ENCODE results near the gene MB.

MB gene

DNA sequence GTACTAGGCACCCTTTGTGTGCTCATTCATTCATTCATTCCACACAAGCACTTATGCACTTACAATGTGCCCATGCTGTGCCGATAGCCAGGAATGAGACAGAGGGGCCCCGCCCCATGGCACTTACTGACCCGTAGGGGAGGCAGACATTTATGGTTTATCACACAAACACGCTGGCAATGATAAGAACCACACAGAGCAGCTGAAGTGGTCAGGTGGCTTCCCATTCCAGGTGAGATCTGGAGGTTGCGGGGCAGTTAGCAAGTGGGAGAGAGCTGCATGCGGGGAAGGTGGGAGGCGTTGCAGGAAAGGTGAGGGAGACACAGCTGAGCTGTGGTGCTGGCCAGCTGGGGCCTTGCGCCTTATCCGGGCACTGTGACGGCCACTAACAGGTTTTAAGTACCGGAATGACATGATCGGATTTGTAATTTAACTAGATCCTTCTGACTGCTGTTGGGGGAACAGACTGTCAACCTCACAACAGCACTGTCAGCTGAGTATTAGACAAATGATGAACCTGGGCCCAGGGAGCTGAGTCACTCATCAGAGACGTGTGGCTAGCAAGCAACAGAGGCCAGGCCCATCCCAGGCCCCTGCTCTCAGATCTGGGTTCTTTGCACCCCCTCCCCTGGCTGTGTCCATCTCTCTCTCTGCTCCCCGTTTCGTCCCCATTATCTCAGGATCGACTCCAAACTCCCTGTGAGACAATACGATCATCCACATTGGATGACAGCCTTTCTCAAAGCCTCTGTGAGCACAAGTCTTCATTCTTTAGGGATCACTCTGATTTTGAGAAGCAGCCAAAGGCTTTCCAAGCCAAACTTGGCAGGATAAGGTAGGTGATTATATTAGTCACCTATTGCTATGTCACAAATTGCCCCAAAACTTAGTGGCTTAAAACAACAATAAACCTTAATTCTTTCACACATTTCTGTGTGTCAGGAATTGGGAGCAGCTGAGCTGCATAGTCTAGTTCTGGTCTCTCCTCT lies 48.1 kb downstream of the MB start:
- Mint-ChIP-seq H3K36me3 (ENCODE audit: insufficient read depth) (no peaks in the 10 kb centered on the region), H3K9me3 (no peaks in the 10 kb centered on the region), H3K4me1 (no peaks in the 10 kb centered on the region), H3K27ac (ENCODE audit: low read depth) (no peak overlapping the region), H3K27me3 (peaks cover 52% of the 10 kb centered on the region), H3K4me3 (no peak overlapping the region)
- DNase-seq (ENCODE audit: low spot score in 2 of 2) (no peak), ATAC-seq (replicated peaks; ENCODE audit: extremely low read depth, poor library complexity, severe bottlenecking) (no peak)

DNA sequence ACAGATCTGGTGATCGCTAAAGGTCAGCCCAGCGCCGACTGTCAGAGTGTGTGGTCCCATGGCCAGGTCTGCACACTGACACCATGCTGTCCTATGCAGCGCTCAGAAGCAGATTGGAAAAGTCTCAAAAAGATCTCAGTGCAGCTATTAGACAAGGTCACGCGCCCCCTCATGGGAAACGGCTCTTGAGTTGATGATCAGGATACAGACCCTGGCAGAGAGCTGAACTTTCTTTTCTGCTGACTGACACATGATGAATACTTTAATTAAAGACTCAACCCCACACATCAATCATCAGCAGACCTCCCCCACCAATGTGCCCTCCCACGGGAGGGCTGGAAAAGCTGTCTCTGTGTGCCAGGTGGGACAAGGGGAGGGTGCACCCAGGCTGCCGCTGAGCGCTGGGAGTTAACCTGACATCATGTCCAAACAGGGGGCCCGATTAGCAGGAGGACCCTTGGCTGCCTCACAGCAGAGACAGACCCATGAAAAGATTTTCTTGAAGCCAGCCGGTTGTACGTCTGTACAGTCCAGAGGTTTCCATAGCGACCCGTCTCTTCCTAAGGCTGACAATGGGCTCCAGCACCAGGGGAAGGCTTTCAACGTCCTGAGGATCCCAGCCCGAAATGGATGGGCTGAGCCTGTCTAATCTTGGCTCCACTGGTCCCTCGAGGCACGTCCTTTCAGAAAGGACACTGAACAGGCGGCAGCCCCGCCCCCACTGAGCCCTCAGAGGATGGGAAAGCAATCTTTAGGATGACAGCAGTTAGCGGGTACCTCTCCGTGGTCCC lies 49.6 kb downstream of the MB start:
- no peaks in the 10 kb centered on the region for H3K36me3 Mint-ChIP-seq (ENCODE audit: insufficient read depth)
- H3K27me3 Mint-ChIP-seq = peaks cover 62% of the 10 kb centered on the region
- no peaks in the 10 kb centered on the region for H3K4me1 Mint-ChIP-seq
- H3K4me3 Mint-ChIP-seq = no peak overlapping the region
- DNase-seq (ENCODE audit: low spot score in 2 of 2) (no peak), ATAC-seq (replicated peaks; ENCODE audit: extremely low read depth, poor library complexity, severe bottlenecking) (no peak)
- no peaks in the 10 kb centered on the region for H3K9me3 Mint-ChIP-seq
- H3K27ac Mint-ChIP-seq (ENCODE audit: low read depth) = no peak overlapping the region

DNA sequence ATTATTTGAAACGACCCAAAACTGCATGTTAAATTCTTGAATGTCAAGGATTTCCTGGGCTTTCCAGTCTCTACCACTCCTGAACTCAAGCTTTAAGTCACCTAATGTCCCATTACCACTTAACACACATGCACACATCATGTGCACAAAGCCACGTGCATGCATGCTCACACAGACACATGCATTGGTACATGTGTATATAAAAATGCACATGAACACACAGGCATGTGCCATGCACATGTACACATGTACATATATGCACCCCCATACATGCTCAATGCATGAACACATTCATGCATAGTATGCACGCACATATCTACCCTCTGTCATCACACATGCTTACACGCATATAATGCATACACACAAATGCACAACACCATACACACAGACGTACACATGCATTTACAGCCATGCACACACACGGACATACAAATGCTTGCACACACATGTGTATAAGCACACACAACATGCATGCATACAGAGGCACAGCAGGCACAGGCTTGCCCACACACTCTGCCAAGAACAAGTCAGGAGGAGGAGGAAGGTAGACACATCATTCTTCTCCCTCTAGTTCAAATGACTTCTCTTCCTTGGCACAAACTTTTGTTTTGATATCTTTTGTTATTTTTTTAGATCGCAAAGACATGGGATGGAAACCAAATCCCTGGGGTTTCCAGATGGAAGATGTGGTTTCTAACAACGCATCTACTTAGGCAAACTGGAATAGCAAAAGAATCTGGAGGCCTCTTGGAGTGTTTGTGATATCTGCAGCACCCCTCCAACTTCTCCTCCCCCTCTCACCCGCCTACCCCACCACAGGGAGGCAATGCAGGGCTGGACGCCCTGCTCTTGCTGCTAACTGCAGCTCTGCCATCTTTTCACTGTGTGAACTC lies 51.9 kb downstream of the MB start:
- ATAC-seq (replicated peaks; ENCODE audit: extremely low read depth, poor library complexity, severe bottlenecking) = no peak
- H3K4me1 Mint-ChIP-seq = no peaks in the 10 kb centered on the region
- no peaks in the 10 kb centered on the region for H3K36me3 Mint-ChIP-seq (ENCODE audit: insufficient read depth)
- DNase-seq (ENCODE audit: low spot score in 2 of 2) = no peak
- H3K4me3 Mint-ChIP-seq = no peak overlapping the region
- H3K27ac Mint-ChIP-seq (ENCODE audit: low read depth) = no peak overlapping the region
- peaks cover 72% of the 10 kb centered on the region for H3K27me3 Mint-ChIP-seq
- no peaks in the 10 kb centered on the region for H3K9me3 Mint-ChIP-seq

DNA sequence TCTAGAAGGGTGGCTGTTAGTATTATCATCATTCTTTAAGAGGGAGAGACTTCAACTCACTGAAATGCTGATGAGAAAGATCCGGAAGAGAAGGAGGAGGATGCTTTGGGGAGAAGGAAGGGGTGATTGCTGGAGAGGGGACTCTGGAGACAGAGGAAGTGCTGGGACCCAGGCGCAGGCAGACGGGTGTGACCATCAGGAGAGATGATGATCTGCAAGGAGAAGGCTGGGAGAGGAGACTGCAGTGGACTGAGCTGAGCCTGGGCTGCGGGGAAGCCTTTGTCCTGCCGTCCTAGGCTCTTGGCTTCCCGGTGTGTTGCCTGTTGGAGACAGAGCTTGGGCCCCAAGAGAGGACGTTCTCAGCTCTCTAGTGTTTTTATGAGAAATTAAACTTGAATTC lies 53.9 kb downstream of the MB start:
- peaks cover 66% of the 10 kb centered on the region for H3K27me3 Mint-ChIP-seq
- no peaks in the 10 kb centered on the region for H3K4me1 Mint-ChIP-seq
- H3K9me3 Mint-ChIP-seq = no peaks in the 10 kb centered on the region
- ATAC-seq (replicated peaks; ENCODE audit: extremely low read depth, poor library complexity, severe bottlenecking) (no peak), DNase-seq (ENCODE audit: low spot score in 2 of 2) (no peak)
- no peaks in the 10 kb centered on the region for H3K36me3 Mint-ChIP-seq (ENCODE audit: insufficient read depth)
- no peak overlapping the region for H3K4me3 Mint-ChIP-seq
- H3K27ac Mint-ChIP-seq (ENCODE audit: low read depth) = no peak overlapping the region

DNA sequence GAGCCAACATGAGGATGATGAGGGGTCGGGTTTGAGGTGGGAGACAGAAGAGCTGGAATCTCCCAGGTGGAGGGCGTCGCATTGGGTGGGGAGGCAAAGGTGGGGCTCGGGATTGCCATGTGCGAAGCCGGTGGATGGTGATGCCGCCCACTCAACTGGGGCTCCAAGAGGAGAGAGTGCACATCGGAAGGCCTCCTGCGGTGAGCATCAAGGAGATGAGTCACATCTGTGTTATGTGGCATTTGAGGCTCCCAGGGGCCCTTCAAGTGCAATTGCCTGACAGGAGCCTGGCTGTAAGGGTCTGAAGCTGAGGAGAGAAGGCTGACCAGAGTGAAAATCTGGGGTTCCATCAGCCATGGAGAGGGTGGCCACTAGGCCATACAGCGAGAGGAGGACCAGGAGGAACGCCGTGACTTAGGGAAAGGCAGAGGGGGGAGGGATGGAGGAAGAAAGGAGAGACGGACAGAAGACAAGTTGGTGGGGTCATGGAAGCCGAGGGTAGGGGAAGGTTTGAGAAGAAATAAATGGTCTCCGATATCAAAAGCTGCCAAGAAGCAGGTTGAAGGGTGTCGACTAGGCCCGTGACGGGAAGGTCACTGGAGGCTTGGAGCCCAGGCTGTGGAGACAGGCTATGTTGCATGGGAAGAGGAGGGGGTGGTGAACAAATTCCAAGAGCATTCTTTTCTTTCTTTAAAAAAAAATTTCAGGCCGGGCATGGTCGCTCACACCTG lies 55.2 kb downstream of the MB start:
- H3K9me3 Mint-ChIP-seq = no peaks in the 10 kb centered on the region
- H3K4me3 Mint-ChIP-seq = no peak overlapping the region
- H3K27ac Mint-ChIP-seq (ENCODE audit: low read depth) = no peak overlapping the region
- H3K27me3 Mint-ChIP-seq = peaks cover 78% of the 10 kb centered on the region
- H3K4me1 Mint-ChIP-seq = no peaks in the 10 kb centered on the region
- no peaks in the 10 kb centered on the region for H3K36me3 Mint-ChIP-seq (ENCODE audit: insufficient read depth)
- ATAC-seq (replicated peaks; ENCODE audit: extremely low read depth, poor library complexity, severe bottlenecking) = no peak
- DNase-seq (ENCODE audit: low spot score in 2 of 2) = no peak

DNA sequence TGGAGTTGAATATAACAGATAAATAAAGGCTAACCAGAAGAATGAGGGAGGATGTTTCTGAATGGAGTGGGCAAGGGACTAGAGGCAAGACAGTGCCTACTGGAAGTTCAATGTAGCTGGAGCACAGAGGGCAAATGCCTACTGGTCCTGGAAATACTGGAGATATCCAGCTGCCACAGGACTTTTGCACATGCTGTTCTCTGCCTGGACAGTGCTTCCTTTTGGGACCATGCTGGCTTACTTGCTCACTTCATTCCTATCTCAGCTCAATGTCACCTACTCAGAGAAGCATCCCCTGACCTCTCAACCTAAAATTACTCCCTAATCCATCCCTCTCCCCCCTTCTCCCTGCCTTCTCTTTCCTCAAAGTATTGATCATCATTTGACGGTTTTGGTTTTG lies 56.3 kb downstream of the MB start:
- H3K9me3 Mint-ChIP-seq = no peaks in the 10 kb centered on the region
- H3K27me3 Mint-ChIP-seq = peaks cover 89% of the 10 kb centered on the region
- H3K27ac Mint-ChIP-seq (ENCODE audit: low read depth) = no peak overlapping the region
- no peak overlapping the region for H3K4me3 Mint-ChIP-seq
- ATAC-seq (replicated peaks; ENCODE audit: extremely low read depth, poor library complexity, severe bottlenecking) (no peak), DNase-seq (ENCODE audit: low spot score in 2 of 2) (no peak)
- H3K4me1 Mint-ChIP-seq = no peaks in the 10 kb centered on the region
- H3K36me3 Mint-ChIP-seq (ENCODE audit: insufficient read depth) = no peaks in the 10 kb centered on the region

DNA sequence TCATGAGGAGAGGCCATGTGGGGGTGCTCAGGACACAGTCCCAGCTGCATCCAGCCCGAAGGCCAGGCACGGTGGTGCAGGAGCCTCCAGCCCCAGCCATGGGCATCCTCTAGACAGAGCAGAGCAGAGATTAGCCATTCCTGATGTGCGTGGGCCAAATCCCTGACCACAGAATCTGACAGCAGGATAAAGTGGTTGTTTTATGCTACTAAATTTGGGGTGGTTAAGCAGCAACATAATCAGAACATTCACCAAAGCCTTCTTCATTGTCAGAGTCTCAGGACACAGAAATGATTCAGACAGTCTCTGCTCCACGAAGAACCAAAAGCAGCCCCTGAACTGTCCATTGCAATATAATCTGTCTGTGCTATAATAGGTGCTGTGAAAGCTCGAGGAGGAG lies 56.8 kb downstream of the MB start:
- no peak overlapping the region for H3K4me3 Mint-ChIP-seq
- no peak overlapping the region for H3K27ac Mint-ChIP-seq (ENCODE audit: low read depth)

DNA sequence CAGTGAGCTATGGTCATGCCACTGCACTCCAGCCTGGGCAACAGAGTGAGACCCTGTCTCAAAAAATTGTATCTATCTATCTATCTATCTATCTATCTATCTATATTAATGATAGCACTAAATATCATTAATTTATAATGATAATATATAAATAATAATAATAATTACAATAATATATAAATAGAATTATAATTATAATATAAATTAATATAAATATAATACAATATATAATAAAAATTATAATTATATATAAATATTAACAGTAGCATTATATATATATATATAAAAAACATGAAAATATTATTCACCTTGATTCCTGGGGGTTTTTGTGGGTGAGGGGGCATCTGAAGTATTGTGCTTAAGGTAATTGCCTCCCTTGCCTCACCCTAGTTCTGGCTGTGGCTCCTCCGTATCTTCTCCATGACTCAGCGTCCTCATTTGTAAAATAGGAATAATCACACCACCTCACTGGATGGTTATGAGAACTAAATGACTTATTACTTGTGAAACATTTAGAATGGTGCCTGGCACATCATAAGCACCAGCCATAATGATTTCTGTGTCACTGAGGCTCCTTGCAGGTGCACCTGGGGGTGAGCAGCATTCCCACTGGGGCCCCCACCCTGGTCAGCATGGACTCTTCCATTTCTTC lies 57.6 kb downstream of the MB start:
- Mint-ChIP-seq H3K27ac (ENCODE audit: low read depth) (no peak overlapping the region), H3K36me3 (ENCODE audit: insufficient read depth) (no peaks in the 10 kb centered on the region), H3K4me3 (no peak overlapping the region), H3K4me1 (no peaks in the 10 kb centered on the region), H3K27me3 (peaks cover 85% of the 10 kb centered on the region), H3K9me3 (no peaks in the 10 kb centered on the region)
- DNase-seq (ENCODE audit: low spot score in 2 of 2) (no peak), ATAC-seq (replicated peaks; ENCODE audit: extremely low read depth, poor library complexity, severe bottlenecking) (no peak)

More for the DNA sequence above, 56.8 kb downstream of the MB start:
- Mint-ChIP-seq H3K36me3 (ENCODE audit: insufficient read depth) (no peaks in the 10 kb centered on the region), H3K9me3 (no peaks in the 10 kb centered on the region), H3K4me1 (no peaks in the 10 kb centered on the region), H3K27me3 (peaks cover 89% of the 10 kb centered on the region)
- DNase-seq (ENCODE audit: low spot score in 2 of 2) = no peak
- no peak for ATAC-seq (replicated peaks; ENCODE audit: extremely low read depth, poor library complexity, severe bottlenecking)

DNA sequence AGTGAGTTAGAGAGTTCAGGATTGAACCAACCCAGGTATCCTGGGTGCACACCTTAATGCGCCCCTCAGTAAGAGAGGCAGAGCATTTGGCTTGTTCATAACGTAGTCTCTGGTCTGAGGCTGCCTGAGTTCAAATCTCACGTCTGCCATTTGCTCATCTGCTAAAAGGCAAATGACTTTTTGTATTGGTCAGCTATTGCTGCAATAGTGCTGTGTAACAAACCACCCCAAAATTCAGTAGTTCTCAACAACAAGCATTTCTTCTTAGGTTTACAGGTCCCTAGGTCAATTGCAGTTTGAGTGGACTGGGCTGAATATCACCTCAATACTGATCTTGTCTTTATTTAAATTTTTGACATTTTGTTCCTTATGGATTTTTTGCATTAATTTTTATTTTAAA lies 58.4 kb downstream of the MB start:
- Mint-ChIP-seq H3K4me1 (no peaks in the 10 kb centered on the region), H3K36me3 (ENCODE audit: insufficient read depth) (no peaks in the 10 kb centered on the region), H3K27me3 (peaks cover 89% of the 10 kb centered on the region), H3K4me3 (no peak overlapping the region), H3K9me3 (no peaks in the 10 kb centered on the region), H3K27ac (ENCODE audit: low read depth) (no peak overlapping the region)
- ATAC-seq (replicated peaks; ENCODE audit: extremely low read depth, poor library complexity, severe bottlenecking) (no peak), DNase-seq (ENCODE audit: low spot score in 2 of 2) (no peak)

DNA sequence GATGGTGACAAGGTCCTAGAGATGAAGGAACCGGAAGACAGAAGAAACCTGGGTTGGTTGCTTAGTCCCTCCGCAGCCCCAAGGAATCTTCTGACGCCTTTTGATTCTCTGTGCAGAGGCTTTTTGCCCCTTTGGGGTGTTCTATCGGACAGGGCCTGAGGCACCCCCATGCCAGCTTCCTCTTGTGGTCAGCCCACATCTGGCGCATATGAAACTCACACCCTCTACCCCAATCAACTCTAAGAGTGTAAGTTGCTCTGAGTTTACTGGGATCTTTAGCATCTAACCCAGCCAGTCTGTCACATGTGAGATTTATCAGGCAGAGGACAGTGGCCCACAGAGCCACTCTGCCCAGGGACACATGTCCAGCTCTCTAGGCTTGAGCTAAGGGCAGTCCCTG lies 59.1 kb downstream of the MB start:
- Mint-ChIP-seq H3K27me3 (peaks cover 87% of the 10 kb centered on the region), H3K4me3 (no peak overlapping the region), H3K36me3 (ENCODE audit: insufficient read depth) (no peaks in the 10 kb centered on the region), H3K27ac (ENCODE audit: low read depth) (no peak overlapping the region), H3K4me1 (no peaks in the 10 kb centered on the region), H3K9me3 (no peaks in the 10 kb centered on the region)
- DNase-seq (ENCODE audit: low spot score in 2 of 2) (no peak), ATAC-seq (replicated peaks; ENCODE audit: extremely low read depth, poor library complexity, severe bottlenecking) (no peak)

Data from central memory CD8-positive, alpha-beta T cell (primary cell).